IMR-90 (cell line): Measurements from ENCODE around the gene HIRA. TPM values are rescaled to one million over a fixed set of nuclear protein-coding genes. Genes with fewer than 3 reads are reported as not detected.

Experiments used
- ATAC-seq: fragments of 200-7000 bp; cut with Tn5 transposase; 2 replicates; pipeline ENCODE4 v1.9.1; 2020; ENCODE audit warnings: low read depth, mild to moderate bottlenecking, moderate library complexity
- BruUV-seq: library from RNA; stranded (reverse); fragments of 400-500 nt; replicated peaks from 2 replicates; lab custom pipeline; 2021; lab: Mats Ljungman, UMichigan
- CTCF ChIA-PET: fragments of 300-600 bp; formaldehyde crosslinking; extraction: SDS; loops from one replicate; lab custom pipeline; 2021; ENCODE audit warnings: antibody characterized with exemption; lab: Yijun Ruan, JAX
- POLR2A ChIA-PET: fragments of 300-600 bp; sonication (Branson Sonifier 250); formaldehyde crosslinking; loops from one replicate; lab custom pipeline; 2022; ENCODE audit warnings: antibody characterized with exemption; ENCODE audit not compliant: unreplicated experiment; lab: Charles Lee
- DNase-seq: peaks from one replicate; pipeline ENCODE4 v3.0.0; 2013
- H2AFZ ChIP-seq: replicated peaks from 2 replicates; pipeline ENCODE3; 2013; ENCODE audit warnings: low read length, mild to moderate bottlenecking; ENCODE audit not compliant: poor library complexity
- H2AK5ac ChIP-seq: 2 replicates; pipeline ENCODE4 v1.6.1; 2013; ENCODE audit warnings: low read depth, low read length, inconsistent platforms
- H2AK9ac ChIP-seq: replicated peaks from 2 replicates; pipeline ENCODE3; 2013; ENCODE audit warnings: mild to moderate bottlenecking, low read depth, low read length, moderate library complexity; ENCODE audit not compliant: poor library complexity
- H2BK120ac ChIP-seq: 2 replicates; pipeline ENCODE4 v1.6.1; 2013; ENCODE audit warnings: low read depth, low read length, inconsistent platforms
- H2BK15ac ChIP-seq: 3 replicates; pipeline ENCODE4 v1.6.1; 2013; ENCODE audit warnings: low read depth, low read length, inconsistent platforms
- H2BK20ac ChIP-seq: 2 replicates; pipeline ENCODE4 v1.6.1; 2013; ENCODE audit warnings: low read depth, mild to moderate bottlenecking, inconsistent platforms, low read length, moderate library complexity
- H2BK5ac ChIP-seq: 2 replicates; pipeline ENCODE4 v1.6.1; 2013; ENCODE audit warnings: mild to moderate bottlenecking, low read depth, low read length, inconsistent platforms; ENCODE audit not compliant: poor library complexity, severe bottlenecking
- H3K14ac ChIP-seq: replicated peaks from 2 replicates; pipeline ENCODE4 v1.6.1; 2013; ENCODE audit warnings: low read depth, low read length, inconsistent platforms
- H3K18ac ChIP-seq: 2 replicates; pipeline ENCODE4 v1.6.1; 2013; ENCODE audit warnings: low read depth, low read length, control low read depth
- H3K23ac ChIP-seq: 2 replicates; pipeline ENCODE4 v1.6.1; 2013; ENCODE audit warnings: low read depth, low read length, inconsistent platforms
- H3K27ac ChIP-seq: 2 replicates; pipeline ENCODE4 v1.5.1; 2013; ENCODE audit warnings: mild to moderate bottlenecking, control low read depth, low read length; ENCODE audit not compliant: insufficient read depth
- H3K27me3 ChIP-seq: 2 replicates; pipeline ENCODE4 v1.6.1; 2013; ENCODE audit warnings: low read length; ENCODE audit not compliant: control insufficient read depth, insufficient read depth
- H3K36me3 ChIP-seq: 2 replicates; pipeline ENCODE4 v1.6.1; 2013; ENCODE audit warnings: low read length, mixed read lengths; ENCODE audit not compliant: control insufficient read depth, insufficient read depth
- H3K4ac ChIP-seq: 2 replicates; pipeline ENCODE4 v1.6.1; 2013; ENCODE audit warnings: low read depth, low read length, inconsistent platforms
- H3K4me1 ChIP-seq: 2 replicates; pipeline ENCODE4 v1.6.1; 2013; ENCODE audit warnings: low read length, mixed read lengths; ENCODE audit not compliant: control insufficient read depth, insufficient read depth
- H3K4me2 ChIP-seq: 2 replicates; pipeline ENCODE4 v1.6.1; 2013; ENCODE audit warnings: low read depth, mild to moderate bottlenecking, control low read depth, low read length, moderate library complexity
- H3K4me3 ChIP-seq: 2 replicates; pipeline ENCODE4 v1.5.1; 2013; ENCODE audit warnings: low read depth, mild to moderate bottlenecking, control low read depth, low read length, moderate library complexity; ENCODE audit not compliant: insufficient read depth
- H3K56ac ChIP-seq: 2 replicates; pipeline ENCODE4 v1.6.1; 2013; ENCODE audit warnings: low read length, inconsistent platforms; ENCODE audit not compliant: insufficient read depth; ENCODE audit errors: extremely low read depth
- H3K79me1 ChIP-seq, 2 experiments: 2 replicates each; pipeline ENCODE4 v1.6.1; 2013; ENCODE audit warnings: low read length in 2 of 2, inconsistent platforms in 1 of 2, low read depth in 1 of 2
- H3K9ac ChIP-seq: 2 replicates; pipeline ENCODE4 v1.6.1; 2013; ENCODE audit warnings: low read depth, low read length, control low read depth
- H3K9me1 ChIP-seq: 2 replicates; pipeline ENCODE4 v1.6.1; 2013; ENCODE audit warnings: low read length, inconsistent platforms; ENCODE audit not compliant: insufficient read depth
- H3K9me3 ChIP-seq: 2 replicates; pipeline ENCODE4 v1.6.1; 2013; ENCODE audit warnings: low read length; ENCODE audit not compliant: control insufficient read depth, insufficient read depth
- H4K20me1 ChIP-seq: 2 replicates; pipeline ENCODE4 v1.6.1; 2013; ENCODE audit warnings: low read length, inconsistent platforms; ENCODE audit not compliant: insufficient read depth
- H4K5ac ChIP-seq: 2 replicates; pipeline ENCODE4 v1.6.1; 2013; ENCODE audit warnings: mild to moderate bottlenecking, low read depth, low read length, control low read depth
- H4K8ac ChIP-seq, 2 experiments: 2 replicates each; pipeline ENCODE4 v1.6.1; 2013; ENCODE audit warnings: low read depth in 2 of 2, low read length in 2 of 2, control low read depth in 1 of 2, inconsistent platforms in 1 of 2
- H4K91ac ChIP-seq: 2 replicates; pipeline ENCODE4 v1.6.1; 2013; ENCODE audit warnings: low read depth, low read length, inconsistent platforms; ENCODE audit not compliant: insufficient read depth
- BHLHE40 ChIP-seq: fragments of 150-350 bp; IDR thresholded peaks from 2 replicates; pipeline ENCODE4 v1.6.1; 2016; ENCODE audit warnings: mild to moderate bottlenecking, low read depth, low read length
- CEBPB ChIP-seq: IDR thresholded peaks from 2 replicates; pipeline ENCODE4 v1.6.1; 2012; ENCODE audit warnings: low read depth, low read length, improper control_type of control experiment
- CHD1 ChIP-seq: IDR thresholded peaks from 2 replicates; pipeline ENCODE4 v1.6.1; 2012; ENCODE audit warnings: low read depth, low read length, improper control_type of control experiment
- CTCF ChIP-seq: conservative IDR thresholded peaks from 2 replicates; pipeline ENCODE4 v1.5.1; 2012; ENCODE audit warnings: mild to moderate bottlenecking, low read depth, low read length, improper control_type of control experiment
- FOS ChIP-seq: fragments of 150-350 bp; IDR thresholded peaks from 2 replicates; pipeline ENCODE4 v1.6.1; 2016; ENCODE audit warnings: low read depth, low read length
- MAFK ChIP-seq: IDR thresholded peaks from 2 replicates; pipeline ENCODE4 v1.6.1; 2012; ENCODE audit warnings: low read depth, low read length, improper control_type of control experiment
- MAZ ChIP-seq: IDR thresholded peaks from 2 replicates; pipeline ENCODE4 v1.6.1; 2012; ENCODE audit warnings: low read depth, mild to moderate bottlenecking, low read length, improper control_type of control experiment, moderate library complexity, borderline replicate concordance
- MXI1 ChIP-seq: IDR thresholded peaks from 2 replicates; pipeline ENCODE4 v1.6.1; 2012; ENCODE audit warnings: low read depth, mild to moderate bottlenecking, low read length, moderate library complexity, borderline replicate concordance
- NFE2L2 ChIP-seq: fragments of 150-350 bp; IDR thresholded peaks from 2 replicates; pipeline ENCODE4 v1.6.1; 2016; ENCODE audit warnings: low read depth, mild to moderate bottlenecking, low read length
- POLR2A ChIP-seq: IDR thresholded peaks from 2 replicates; pipeline ENCODE4 v1.6.1; 2012; ENCODE audit warnings: mild to moderate bottlenecking, low read depth, low read length
- RAD21 ChIP-seq: IDR thresholded peaks from 2 replicates; pipeline ENCODE4 v1.6.1; 2012; ENCODE audit warnings: low read length, improper control_type of control experiment
- RCOR1 ChIP-seq: IDR thresholded peaks from 2 replicates; pipeline ENCODE4 v1.6.1; 2012; ENCODE audit warnings: mild to moderate bottlenecking, low read length, improper control_type of control experiment; ENCODE audit not compliant: insufficient replicate concordance
- RFX5 ChIP-seq: IDR thresholded peaks from 2 replicates; pipeline ENCODE4 v1.8.0; 2012; ENCODE audit warnings: low read depth, mild to moderate bottlenecking, low read length, moderate library complexity
- SMC3 ChIP-seq: fragments of 150-350 bp; IDR thresholded peaks from 2 replicates; pipeline ENCODE4 v1.6.1; 2016; ENCODE audit warnings: low read depth, mild to moderate bottlenecking, antibody characterized with exemption, low read length, moderate library complexity
- USF2 ChIP-seq: fragments of 150-350 bp; IDR thresholded peaks from 2 replicates; pipeline ENCODE4 v1.6.1; 2017; ENCODE audit warnings: mild to moderate bottlenecking, antibody characterized with exemption, low read length, low read depth
- WGBS, 2 experiments: methylation state at CpG; one replicate each; pipeline versions ENCODE4 v1.1.5 to v1.1.7; 2013; ENCODE audit warnings: missing lambda C conversion rate in 2 of 2; ENCODE audit not compliant: insufficient read length in 1 of 2; ENCODE audit errors: extremely low coverage in 2 of 2; 5-methylcytosine and 5-hydroxymethylcytosine counted together
- dilution Hi-C: fragments of 300-500 bp; cut with HindIII; formaldehyde crosslinking; loops from one replicate; pipeline ENCODE4 v1.14.3; 2018; ENCODE audit warnings: low sequenced_read_pairs; ENCODE audit not compliant: unreplicated experiment
- in situ Hi-C: fragments of 300-500 bp; cut with MboI; formaldehyde crosslinking; loops from 3 replicates; pipeline ENCODE4 v1.14.3; 2019; ENCODE audit warnings: low sequenced_read_pairs, inconsistent platforms, mixed read lengths
- intact Hi-C: fragments of 100-400 bp; cut with micrococcal nuclease; formaldehyde crosslinking; loops from 2 replicates; pipeline ENCODE4 v1.10.0; 2022
- polyA plus RNA-seq, 3 experiments: library from polyadenylated mRNA; depleted of rRNA; stranded (reverse); fragments of >200 nt; gene quantifications; 2 replicates each; pipeline ENCODE4 v1.2.3, GENCODE V29; 2012; ENCODE audit warnings: low replicate concordance in 1 of 3
- total RNA-seq: library from RNA; depleted of rRNA; stranded (reverse); fragments of >200 nt; gene quantifications from 2 replicates; pipeline ENCODE4 v1.2.3, GENCODE V29; 2012
- TF ChIP-seq, protein P1 (sequence below): fragments of 150-350 bp; IDR thresholded peaks from 2 replicates; pipeline ENCODE4 v1.6.1; 2016; ENCODE audit warnings: low read depth, mild to moderate bottlenecking, low read length, moderate library complexity, borderline replicate concordance

Gene HIRA
- total and polyA plus RNA-seq, 2 of the 4 experiments (the other 2 are of a cell fraction): 14.5 to 24.2 TPM

- BruUV-seq: no TSS peak
- peaks cover 49% of the 10 kb centered on the region for H3K36me3 ChIP-seq
- DNase-seq: no peak
- peaks cover 2% of the 10 kb centered on the region; the same call in 1 of the 2 replicates for H4K20me1 ChIP-seq
- peaks cover 13 to 20% of the 10 kb centered on the region in 2 experiments; a peak in 3 of 4 replicates for H3K79me1 ChIP-seq
- no peak overlapping the region for H3K23ac ChIP-seq
- H2BK20ac ChIP-seq: no peak overlapping the region
- no peak for ATAC-seq
- H4K8ac ChIP-seq: no peak overlapping the region
- H3K4me2 ChIP-seq: no peak overlapping the region
- H2BK5ac ChIP-seq: no peak overlapping the region
- H4K91ac ChIP-seq: no peak overlapping the region
- ChIA-PET POLR2A (no interaction called here), CTCF (no interaction called here)
- H3K56ac ChIP-seq: no peak overlapping the region
- H3K27ac ChIP-seq: no peak overlapping the region
- no peak for TF ChIP-seq CEBPB
- TF ChIP-seq RCOR1: no peak
- no peak for TF ChIP-seq FOS
- TF ChIP-seq MAFK: no peak
- no peak for TF ChIP-seq MXI1
- no peak for TF ChIP-seq NFE2L2
- TF ChIP-seq POLR2A: no peak
- TF ChIP-seq USF2: no peak
- TF ChIP-seq RFX5: no peak
- no peak for TF ChIP-seq CTCF
- no peak for TF ChIP-seq SMC3
- no peak for TF ChIP-seq CHD1
- TF ChIP-seq BHLHE40: no peak
- TF ChIP-seq, protein P1, sequence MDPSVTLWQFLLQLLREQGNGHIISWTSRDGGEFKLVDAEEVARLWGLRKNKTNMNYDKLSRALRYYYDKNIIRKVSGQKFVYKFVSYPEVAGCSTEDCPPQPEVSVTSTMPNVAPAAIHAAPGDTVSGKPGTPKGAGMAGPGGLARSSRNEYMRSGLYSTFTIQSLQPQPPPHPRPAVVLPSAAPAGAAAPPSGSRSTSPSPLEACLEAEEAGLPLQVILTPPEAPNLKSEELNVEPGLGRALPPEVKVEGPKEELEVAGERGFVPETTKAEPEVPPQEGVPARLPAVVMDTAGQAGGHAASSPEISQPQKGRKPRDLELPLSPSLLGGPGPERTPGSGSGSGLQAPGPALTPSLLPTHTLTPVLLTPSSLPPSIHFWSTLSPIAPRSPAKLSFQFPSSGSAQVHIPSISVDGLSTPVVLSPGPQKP: no peak
- TF ChIP-seq MAZ: no peak
- no peak for TF ChIP-seq RAD21
- no CpG with 5 or more reads among the region's 2 CpGs for WGBS, 2 experiments
- H2AK9ac ChIP-seq: no peak overlapping the region
- peaks cover 5% of the 10 kb centered on the region; the same call in 1 of the 2 replicates for H3K9me1 ChIP-seq
- no peak overlapping the region for H3K9ac ChIP-seq
- in situ Hi-C loops: no loop called here
- no peak overlapping the region for H2AFZ ChIP-seq
- H3K14ac ChIP-seq: no peak overlapping the region
- no peak overlapping the region for H2BK15ac ChIP-seq
- no peak overlapping the region for H3K18ac ChIP-seq
- no peaks in the 10 kb centered on the region for H3K27me3 ChIP-seq
- intact Hi-C loops: no loop called here
- no peak overlapping the region for H3K4me3 ChIP-seq
- H2AK5ac ChIP-seq: no peak overlapping the region
- H4K5ac ChIP-seq: no peak overlapping the region
- H3K9me3 ChIP-seq: no peaks in the 10 kb centered on the region
- H3K4ac ChIP-seq: no peak overlapping the region
- no peak overlapping the region for H2BK120ac ChIP-seq
- H3K4me1 ChIP-seq: no peaks in the 10 kb centered on the region
- dilution Hi-C loops: no loop called here
Measured at GRCh38 chr22:19398652-19399051, 32.9 kb downstream of the HIRA start.
